Transverse colon (tissue), 4 donors: ENCODE data around the gene SELENOP. TPM values are rescaled to one million over a fixed set of nuclear protein-coding genes. Genes with fewer than 3 reads are reported as not detected.
"Not testable (repeated sequence)": the region's sequence is repeated elsewhere in the genome, so short reads cannot be mapped to it uniquely, and the experiment has no call there.

Experiments
- DNase-seq: peaks from one replicate; pipeline ENCODE4 v3.0.0-alpha.2; 2019
- H3K27ac ChIP-seq, 4 donors: fragments of 200-600 bp; sonication (generic); 2 replicates each; pipeline ENCODE4 v1.5.1; 2016 to 2018; ENCODE audit warnings: inconsistent platforms in 4 of 4
- H3K27me3 ChIP-seq: fragments of 200-600 bp; sonication (generic); 2 replicates; pipeline ENCODE4 v1.5.1; 2017; ENCODE audit warnings: inconsistent platforms
- H3K36me3 ChIP-seq, 4 donors: fragments of 200-600 bp; sonication (generic); 2 replicates each; pipeline ENCODE4 v1.5.1; 2017 to 2019; ENCODE audit warnings: inconsistent platforms in 4 of 4
- H3K4me1 ChIP-seq, 4 donors: fragments of 200-600 bp; sonication (generic); 2 replicates each; pipeline ENCODE4 v1.5.1; 2017 to 2020; ENCODE audit warnings: inconsistent platforms in 4 of 4
- H3K4me3 ChIP-seq, 4 donors: fragments of 200-600 bp; sonication (generic); 1 replicate in 1 of 4; 2 replicates in 3 of 4; pipeline versions ENCODE4 v1.5.1 to v1.6.1; 2017 to 2019; ENCODE audit warnings: inconsistent platforms in 4 of 4
- H3K9me3 ChIP-seq, 2 donors: fragments of 200-600 bp; sonication (generic); 2 replicates each; pipeline ENCODE4 v1.5.1; 2017 to 2019; ENCODE audit warnings: inconsistent platforms in 2 of 2
- CTCF ChIP-seq, 5 experiments: fragments of 200-600 bp in 3 of 5; fragments of 450-650 bp in 2 of 5; sonication (generic) in 3 of 5; IDR thresholded peaks; 1 replicate in 2 of 5; 2 replicates in 3 of 5; pipeline ENCODE4 v1.5.1; 2016 to 2017; ENCODE audit warnings: antibody characterized with exemption in 5 of 5, inconsistent platforms in 3 of 5, mild to moderate bottlenecking in 2 of 5, moderate library complexity in 1 of 5
- EP300 ChIP-seq: sonication (generic); formaldehyde crosslinking; IDR thresholded peaks from one replicate; pipeline ENCODE4 v1.6.1; 2017; ENCODE audit warnings: antibody characterized with exemption, low read depth
- POLR2A ChIP-seq: fragments of 450-650 bp; IDR thresholded peaks from one replicate; pipeline ENCODE4 v1.6.1; 2016; ENCODE audit warnings: antibody characterized with exemption, mild to moderate bottlenecking, moderate library complexity
- POLR2AphosphoS5 ChIP-seq, 3 donors: sonication (generic); formaldehyde crosslinking; IDR thresholded peaks; one replicate each; pipeline ENCODE4 v1.6.1; 2016; ENCODE audit warnings: antibody characterized with exemption in 3 of 3
- WGBS, 2 donors: methylation state at CpG; one replicate each; pipeline ENCODE4 v1.1.5; 2018; ENCODE audit warnings: low coverage in 1 of 2; 5-methylcytosine and 5-hydroxymethylcytosine counted together
- in situ Hi-C, 4 donors: fragments of 200-750 bp; cut with MboI; loops; one replicate each; pipeline versions ENCODE4 v1.15.0 to v1.15.1; 2017; ENCODE audit warnings: low sequenced_read_pairs in 3 of 4, low pct_ligation_motif_present in 1 of 4, low pct_unique_long_range_greater_than_20kb in 1 of 4
- intact Hi-C: fragments of 100-400 bp; cut with DNase I; formaldehyde crosslinking; loops from one replicate; pipeline ENCODE4 v1.15.1; 2023; ENCODE audit warnings: low total_unique reads
- total RNA-seq, 4 donors: library from RNA; depleted of rRNA; stranded (reverse); fragments of >200 nt; gene quantifications; one replicate each; pipeline ENCODE4 v1.1.0, GENCODE V29; 2016

The SELENOP gene
- total RNA-seq, 4 donors from 2014 or later: 129 to 1,504 (median 872) TPM

- peak overlapping the region in 1 of 4 donors; percentile 11 for H3K27ac ChIP-seq
- no peak for DNase-seq
- no peaks in the 10 kb centered on the region for H3K27me3 ChIP-seq
- in situ Hi-C loops (no loop called here), intact Hi-C loops (no loop called here)
- H3K4me3 ChIP-seq: no peak overlapping the region
- H3K4me1 ChIP-seq: peaks cover 0 to 58% (median 32%) of the 10 kb centered on the region in 4 donors
- no peaks in the 10 kb centered on the region for H3K36me3 ChIP-seq
- TF ChIP-seq POLR2AphosphoS5 (IDR thresholded peaks at IDR 0.05) (no peak), POLR2A (no peak), CTCF (IDR thresholded peaks at IDR 0.05) (no peak), EP300 (no peak)
- H3K9me3 ChIP-seq: no peaks in the 10 kb centered on the region
Measured at GRCh38 chr5:42855386-42855785, 43.7 kb upstream of the SELENOP start.

GRCh38 chr5:42854795-42855194, 43.1 kb upstream of the SELENOP start:
- intact Hi-C loops: no loop called here
- Histone ChIP-seq H3K27me3 (no peaks in the 10 kb centered on the region), H3K4me1 (peaks cover 0 to 58% (median 32%) of the 10 kb centered on the region in 4 donors), H3K36me3 (no peaks in the 10 kb centered on the region), H3K27ac (peak overlapping the region in 2 of 4 donors; percentile 11 to 29), H3K9me3 (no peaks in the 10 kb centered on the region), H3K4me3 (no peak overlapping the region)
- WGBS, 2 donors: 49 to 72% methylated on average over 1 of the region's 1 CpG
- TF ChIP-seq POLR2AphosphoS5 (IDR thresholded peaks at IDR 0.05): peak in 2 of 3 donors; percentile 31 to 72
- no peak for TF ChIP-seq EP300
- in situ Hi-C loops: no loop called here
- DNase-seq: peak; percentile 46

- WGBS, 2 donors: 57 to 96% methylated on average over 1 of the region's 1 CpG
- no peaks in the 10 kb centered on the region for H3K27me3 ChIP-seq
- H3K4me3 ChIP-seq: no peak overlapping the region
- H3K9me3 ChIP-seq: no peaks in the 10 kb centered on the region
- peak overlapping the region in 1 of 4 donors; percentile 4 for H3K27ac ChIP-seq
- no peak for DNase-seq
- peaks cover 0 to 43% (median 19%) of the 10 kb centered on the region in 4 donors for H3K4me1 ChIP-seq
- in situ Hi-C loops: no loop called here
- TF ChIP-seq POLR2AphosphoS5 (IDR thresholded peaks at IDR 0.05) (no peak), POLR2A (no peak), CTCF (IDR thresholded peaks at IDR 0.05) (no peak), EP300 (no peak)
- intact Hi-C loops: no loop called here
- H3K36me3 ChIP-seq: no peaks in the 10 kb centered on the region
Measured at GRCh38 chr5:42852826-42853225, 41.1 kb upstream of the SELENOP start.

- H3K9me3 ChIP-seq: no peaks in the 10 kb centered on the region
- no peak overlapping the region for H3K4me3 ChIP-seq
- no peak overlapping the region for H3K27ac ChIP-seq
- H3K27me3 ChIP-seq: no peaks in the 10 kb centered on the region
- H3K36me3 ChIP-seq: no peaks in the 10 kb centered on the region
- no peak for DNase-seq
- peaks cover 0 to 37% (median 17%) of the 10 kb centered on the region in 4 donors for H3K4me1 ChIP-seq
- intact Hi-C loops (no loop called here), in situ Hi-C loops (no loop called here)
- 60 to 75% methylated on average over 3 to 6 of the region's 6 CpGs for WGBS, 2 donors
- TF ChIP-seq POLR2A: no peak
- no peak for TF ChIP-seq POLR2AphosphoS5 (IDR thresholded peaks at IDR 0.05)
- no peak for TF ChIP-seq CTCF (IDR thresholded peaks at IDR 0.05)
- TF ChIP-seq EP300: no peak
Measured at GRCh38 chr5:42851481-42851880, 39.8 kb upstream of the SELENOP start.

GRCh38 chr5:42848545-42848944, 36.9 kb upstream of the SELENOP start:
- WGBS, 2 donors: 93 to 100% methylated on average over 2 of the region's 2 CpGs
- H3K36me3 ChIP-seq: no peaks in the 10 kb centered on the region
- TF ChIP-seq CTCF (IDR thresholded peaks at IDR 0.05): no peak
- no peak for TF ChIP-seq POLR2A
- no peak for TF ChIP-seq POLR2AphosphoS5 (IDR thresholded peaks at IDR 0.05)
- no peak for TF ChIP-seq EP300
- peaks cover 0 to 15% (median 6%) of the 10 kb centered on the region in 4 donors for H3K4me1 ChIP-seq
- H3K4me3 ChIP-seq: no peak overlapping the region
- no peak for DNase-seq
- no peak overlapping the region for H3K27ac ChIP-seq
- H3K9me3 ChIP-seq: no peaks in the 10 kb centered on the region
- H3K27me3 ChIP-seq: no peaks in the 10 kb centered on the region
- intact Hi-C loops: no loop called here
- in situ Hi-C loops: no loop called here

- H3K27me3 ChIP-seq, in situ Hi-C loops, H3K9me3 ChIP-seq, H3K4me3 ChIP-seq, H3K36me3 ChIP-seq, DNase-seq, intact Hi-C loops, H3K27ac ChIP-seq: not testable (repeated sequence)
- peaks cover 0 to 17% (median 1%) of the 10 kb centered on the region in 4 donors for H3K4me1 ChIP-seq
- WGBS, 2 donors: 83 to 95% methylated on average over 1 to 4 of the region's 4 CpGs
Measured at GRCh38 chr5:42844408-42844807, 32.7 kb upstream of the SELENOP start.
